Ovary (tissue), 9 donors: ENCODE measurements around the gene WASF2. TPM values are rescaled to one million over a fixed set of nuclear protein-coding genes. Genes with fewer than 3 reads are reported as not detected.
"Not testable (repeated sequence)": the region's sequence is repeated elsewhere in the genome, so short reads cannot be mapped to it uniquely, and the experiment has no call there.

ENCODE experiments used
- DNase-seq, 5 donors: peaks; one replicate each; pipeline ENCODE4 v3.0.0-alpha.2; 2019 to 2020
- H3K27ac ChIP-seq, 2 donors: fragments of 200-600 bp; one replicate each; pipeline versions ENCODE4 v1.5.1 to v1.8.0; 2019 to 2022
- H3K27me3 ChIP-seq: fragments of 200-600 bp; one replicate; pipeline ENCODE4 v1.8.0; 2022
- H3K36me3 ChIP-seq: fragments of 200-600 bp; sonication (generic); one replicate; pipeline ENCODE4 v1.5.1; 2019
- H3K4me1 ChIP-seq: one replicate; pipeline ENCODE4 v1.8.1; 2013; ENCODE audit warnings: mild to moderate bottlenecking, moderate library complexity; ENCODE audit not compliant: insufficient read depth
- H3K4me3 ChIP-seq: fragments of 200-600 bp; sonication (generic); one replicate; pipeline ENCODE4 v1.5.1; 2017
- H3K9me3 ChIP-seq, 2 donors: fragments of 200-600 bp in 1 of 2; sonication (generic) in 1 of 2; one replicate each; pipeline versions ENCODE4 v1.5.1 to v1.8.1; 2013 to 2019; ENCODE audit warnings: mild to moderate bottlenecking in 1 of 2, moderate library complexity in 1 of 2
- CTCF ChIP-seq, 3 donors: fragments of 450-650 bp in 2 of 3; fragments of 200-600 bp in 1 of 3; IDR thresholded peaks; one replicate each; pipeline versions ENCODE4 v1.5.1 to v1.8.0; 2016 to 2022; ENCODE audit warnings: antibody characterized with exemption in 3 of 3, mild to moderate bottlenecking in 1 of 3
- EP300 ChIP-seq: sonication (generic); formaldehyde crosslinking; IDR thresholded peaks from one replicate; pipeline ENCODE4 v1.6.1; 2017; ENCODE audit warnings: antibody characterized with exemption
- POLR2A ChIP-seq: fragments of 450-650 bp; IDR thresholded peaks from one replicate; pipeline ENCODE4 v1.6.1; 2017; ENCODE audit warnings: antibody characterized with exemption, mild to moderate bottlenecking, moderate library complexity
- WGBS, 3 donors: extraction: QIAGEN DNeasy Blood & Tissue Kit in 1 of 3; methylation state at CpG; one replicate each; pipeline versions ENCODE4 v1.1.5 to v1.1.7; 2013 to 2017; 5-methylcytosine and 5-hydroxymethylcytosine counted together
- intact Hi-C, 4 donors: fragments of 100-400 bp; cut with DNase I; formaldehyde crosslinking; loops; one replicate each; pipeline versions ENCODE4 v1.11.0 to v1.15.1; 2022 to 2023
- polyA plus RNA-seq, 2 donors: library from polyadenylated mRNA; stranded (reverse); fragments of 200-250 nt in 1 of 2; fragments of 350-450 nt in 1 of 2; fragmentation: Illumina TruSeq in 1 of 2; extraction: RNeasy Lipid Tissue Mini Kit (QIAGEN cat#74804) in 1 of 2; gene quantifications; one replicate each; pipeline ENCODE4 v1.2.3, GENCODE V29; 2013 to 2014
- total RNA-seq, 7 donors: library from RNA; depleted of rRNA in 2 of 7; stranded (reverse); fragments of >200 nt in 2 of 7; fragmentation: NEBNext Ultra II Directional in 3 of 7; extraction: Animal tissue kit (Norgen Biotek cat#: 25700) in 3 of 7; gene quantifications; one replicate each; pipeline versions ENCODE4 v1.1.0 to v1.2.4, GENCODE V29; 2016 to 2023
- donor health status: DM: no; HTN: no; CAD: no; lungs with moderate emphysema.
- donor health status: DM: no; HTN: no; CAD: no.
- donor health status: Bipolar disorder and iron deficiency.
- donor health status: DM: yes; HTN: yes; CAD: no.
- donor health status: DM: no; HTN: no; CAD: no.
- donor health status: DM: yes; HTN: yes; CAD: no.

WASF2 gene
- total and polyA plus RNA-seq, 9 donors, result 28.0 to 233 (median 153) TPM

GRCh38 chr1:27406362-27406680 lies 83.6 kb downstream of the WASF2 start:
- WGBS, 3 donors, result 66 to 81% (median 80%) methylated on average over 4 of the region's 4 CpGs
- Histone ChIP-seq H3K27ac (peak overlapping the region in 1 of 2 donors; percentile 7), H3K4me3 (no peak overlapping the region), H3K36me3 (no peaks in the 10 kb centered on the region), H3K27me3 (no peaks in the 10 kb centered on the region), H3K4me1 (peaks cover 6% of the 10 kb centered on the region), H3K9me3 (no peaks in the 10 kb centered on the region)
- intact Hi-C loops, result loop anchor here in 1 of 4 donors (10.0 kb wide), 1 partner anchor 258 kb away; no protein-coding TSS in a partner anchor
- DNase-seq, result no peak
- TF ChIP-seq CTCF (IDR thresholded peaks at IDR 0.05) (no peak), EP300 (no peak), POLR2A (no peak)

DNA sequence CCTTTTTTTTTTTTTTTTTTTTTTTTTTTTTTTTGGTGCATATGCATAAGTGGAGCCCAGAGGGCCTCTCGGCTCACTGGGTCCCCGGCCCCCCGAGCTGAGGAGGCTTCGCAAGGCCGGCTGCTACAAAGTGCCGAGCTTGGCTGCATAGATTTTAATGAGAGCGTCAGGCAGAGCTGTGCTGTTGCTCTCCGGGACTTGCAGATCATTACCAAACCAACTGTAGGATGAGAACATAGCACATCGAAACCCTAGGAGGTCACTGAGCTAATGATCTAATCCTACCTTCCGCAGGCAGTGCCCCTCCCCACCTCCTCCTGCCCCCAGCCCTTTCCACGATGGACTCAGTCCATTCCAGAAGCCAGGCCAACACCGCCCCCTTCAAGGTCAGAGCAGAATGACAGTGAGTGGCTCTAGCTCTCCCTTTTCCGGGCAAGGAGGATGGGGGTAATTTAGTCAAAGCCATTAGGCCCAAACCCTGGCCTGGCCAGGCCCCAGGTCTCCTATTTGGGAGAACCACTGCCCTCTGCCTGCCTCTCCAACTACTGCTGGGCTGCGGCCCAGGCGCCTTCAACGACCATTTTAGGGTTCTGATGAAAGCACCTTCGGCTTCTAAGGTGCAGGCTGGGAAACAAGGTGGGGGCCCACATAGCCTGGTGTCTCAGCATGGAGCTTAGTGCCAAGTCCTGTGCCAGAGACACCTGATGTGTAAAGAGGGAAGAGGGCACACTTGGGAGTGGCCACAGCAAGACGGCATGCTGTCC lies 84.2 kb downstream of the WASF2 start:
- H3K9me3 ChIP-seq, H3K4me3 ChIP-seq, DNase-seq, H3K4me1 ChIP-seq, H3K27me3 ChIP-seq, H3K36me3 ChIP-seq: not testable (repeated sequence)
- peak overlapping the region in 1 of 2 donors; percentile 7 for H3K27ac ChIP-seq
- intact Hi-C loops, result loop anchor here in 1 of 4 donors (10.0 kb wide), 1 partner anchor 259 kb away; no protein-coding TSS in a partner anchor
- 60 to 73% (median 66%) methylated on average over 10 to 18 of the region's 18 CpGs for WGBS, 3 donors

- WGBS, 3 donors, result 72 to 78% (median 75%) methylated on average over 13 of the region's 13 CpGs
- H3K27me3 ChIP-seq, result no peaks in the 10 kb centered on the region
- intact Hi-C loops, result loop anchor here in 1 of 4 donors (10.0 kb wide), 1 partner anchor 260 kb away; no protein-coding TSS in a partner anchor
- no peaks in the 10 kb centered on the region for H3K36me3 ChIP-seq
- peaks cover 6% of the 10 kb centered on the region for H3K4me1 ChIP-seq
- H3K27ac ChIP-seq, result no peak overlapping the region
- H3K9me3 ChIP-seq, result no peaks in the 10 kb centered on the region
- DNase-seq, result no peak
- no peak overlapping the region for H3K4me3 ChIP-seq
- TF ChIP-seq POLR2A (no peak), CTCF (IDR thresholded peaks at IDR 0.05) (no peak), EP300 (no peak)
These were observed 84.9 kb downstream of the WASF2 start for GRCh38 chr1:27405074-27405473.

- intact Hi-C loops, result loop anchor here (5.0 to 10.0 kb wide), 2 partner anchors 203 to 261 kb away; no protein-coding TSS in a partner anchor
- H3K4me1 ChIP-seq, result peaks cover 6% of the 10 kb centered on the region
- H3K27ac ChIP-seq, result peak overlapping the region in 1 of 2 donors; percentile 55
These were observed 86.0 kb downstream of the WASF2 start for GRCh38 chr1:27403931-27404330.

More at GRCh38 chr1:27403931-27404330, 86.0 kb downstream of the WASF2 start:
- H3K9me3 ChIP-seq, result no peaks in the 10 kb centered on the region
- H3K4me3 ChIP-seq, result no peak overlapping the region
- H3K27me3 ChIP-seq, result no peaks in the 10 kb centered on the region
- H3K36me3 ChIP-seq, result no peaks in the 10 kb centered on the region
- TF ChIP-seq CTCF (IDR thresholded peaks at IDR 0.05), result no peak
- TF ChIP-seq EP300, result no peak
- TF ChIP-seq POLR2A, result no peak
- no peak for DNase-seq
